GM18870 (cell line): Measurements from ENCODE around the gene TBL1XR1.

Experiments
- ATAC-seq: cut with Tn5 transposase; IDR thresholded peaks from one replicate; pipeline ENCODE4 v1.9.1; 2021; ENCODE audit warnings: moderate library complexity; ENCODE audit not compliant: unreplicated experiment

The TBL1XR1 gene

DNA sequence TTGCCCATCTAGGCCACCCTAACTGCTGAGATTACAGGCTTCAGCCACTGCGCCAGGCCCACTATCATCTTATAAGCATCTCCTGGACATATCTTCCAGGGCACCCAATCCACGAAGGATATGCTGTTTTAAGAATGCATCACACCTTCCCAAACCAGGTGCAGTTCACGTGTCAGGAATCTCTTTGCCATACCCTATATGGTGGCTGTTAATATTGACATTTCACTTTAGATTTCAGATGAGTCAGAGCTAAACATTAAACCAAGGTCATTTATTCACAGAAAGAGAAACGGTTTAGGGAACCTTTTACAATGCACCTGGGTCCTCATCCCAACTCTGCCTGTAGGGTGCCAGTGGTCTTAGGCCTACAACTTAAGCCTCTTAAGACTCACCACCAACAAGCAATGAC lies 85.7 kb downstream of the TBL1XR1 start:
- ATAC-seq, result no peak

DNA sequence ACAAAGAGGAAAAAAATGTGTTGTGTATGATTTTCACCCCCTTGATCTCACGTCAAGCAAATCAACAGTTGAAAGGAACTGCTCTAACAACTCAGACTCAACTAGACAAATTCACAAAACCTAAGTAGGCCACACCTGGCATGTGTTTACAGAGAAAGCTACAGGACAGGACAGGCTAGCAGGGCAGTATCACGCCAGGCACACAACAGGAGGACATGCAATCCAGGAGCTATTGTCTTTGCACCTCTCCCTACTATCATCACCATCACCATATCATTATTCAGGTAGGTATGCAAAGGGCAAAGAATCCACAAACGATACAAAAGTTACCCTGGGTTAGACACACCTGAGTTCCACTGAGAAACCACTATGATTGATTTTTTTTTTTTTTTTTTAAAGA lies 86.4 kb downstream of the TBL1XR1 start:
- ATAC-seq, result no peak

DNA sequence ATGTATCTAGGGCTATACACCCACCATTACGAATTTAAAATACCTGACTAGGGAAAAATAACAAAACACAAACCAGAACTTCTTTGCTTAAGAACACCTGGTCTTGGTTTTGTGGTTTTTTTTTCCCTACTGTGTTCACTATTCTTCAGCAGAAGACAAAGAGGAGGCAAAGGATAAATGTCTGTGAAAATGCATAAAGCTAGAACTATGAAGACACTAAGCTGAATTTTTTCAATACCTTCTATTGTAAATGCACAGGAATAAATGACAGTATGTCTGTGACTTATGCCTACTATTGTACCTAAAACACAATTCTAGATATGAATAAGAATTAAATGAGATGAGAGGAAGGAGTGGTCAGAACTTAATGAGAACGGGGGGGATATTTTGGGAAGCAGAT lies 86.9 kb downstream of the TBL1XR1 start:
- ATAC-seq, result no peak

DNA sequence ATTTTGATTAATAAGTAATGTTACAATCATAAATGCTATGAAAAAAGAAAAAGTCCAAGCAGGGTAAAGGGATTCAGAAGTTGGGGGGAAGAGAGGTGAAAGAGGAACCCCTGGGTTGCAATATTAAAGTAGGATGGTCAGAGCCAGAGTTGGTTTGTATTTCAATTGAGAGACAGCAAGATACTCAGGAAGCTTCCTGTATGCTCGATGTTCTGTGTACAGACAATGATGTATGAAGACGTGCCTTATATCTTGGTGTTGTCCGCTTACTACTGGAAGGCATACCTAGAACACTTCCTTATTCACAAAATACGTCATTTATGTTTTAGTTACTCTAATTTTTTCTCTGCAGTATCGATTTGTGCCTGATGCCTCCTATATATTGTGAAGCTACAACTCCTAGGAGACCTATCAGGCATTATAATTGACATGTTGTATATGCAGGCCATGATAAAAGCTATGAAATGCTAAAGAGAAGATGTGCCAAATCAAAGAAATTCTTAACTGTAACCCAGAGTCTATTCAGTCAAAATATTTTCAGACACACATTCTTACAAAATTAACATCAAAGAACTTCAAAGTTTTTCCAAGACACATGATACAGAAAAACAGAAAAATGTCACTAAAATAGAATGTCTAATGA lies 87.5 kb downstream of the TBL1XR1 start:
- ATAC-seq, result no peak

DNA sequence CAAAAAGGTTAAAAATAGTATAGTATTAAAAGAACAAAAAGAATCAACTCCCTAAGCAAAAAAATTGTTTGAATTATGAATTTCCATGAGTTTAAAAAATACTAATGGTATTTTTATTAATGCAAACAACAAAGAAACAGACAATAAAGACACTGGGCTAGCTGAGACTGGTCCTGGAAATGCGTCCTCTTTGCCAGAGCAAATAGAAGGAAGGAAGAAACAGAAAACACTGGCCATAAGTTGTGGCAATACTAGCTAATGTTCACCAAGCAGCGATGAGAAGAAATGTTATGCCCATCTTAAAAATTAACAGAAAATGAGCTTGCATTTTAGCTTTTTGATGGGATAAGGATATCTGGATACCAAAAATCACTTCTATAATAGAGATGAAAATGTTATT lies 88.6 kb downstream of the TBL1XR1 start:
- ATAC-seq, result no peak

DNA sequence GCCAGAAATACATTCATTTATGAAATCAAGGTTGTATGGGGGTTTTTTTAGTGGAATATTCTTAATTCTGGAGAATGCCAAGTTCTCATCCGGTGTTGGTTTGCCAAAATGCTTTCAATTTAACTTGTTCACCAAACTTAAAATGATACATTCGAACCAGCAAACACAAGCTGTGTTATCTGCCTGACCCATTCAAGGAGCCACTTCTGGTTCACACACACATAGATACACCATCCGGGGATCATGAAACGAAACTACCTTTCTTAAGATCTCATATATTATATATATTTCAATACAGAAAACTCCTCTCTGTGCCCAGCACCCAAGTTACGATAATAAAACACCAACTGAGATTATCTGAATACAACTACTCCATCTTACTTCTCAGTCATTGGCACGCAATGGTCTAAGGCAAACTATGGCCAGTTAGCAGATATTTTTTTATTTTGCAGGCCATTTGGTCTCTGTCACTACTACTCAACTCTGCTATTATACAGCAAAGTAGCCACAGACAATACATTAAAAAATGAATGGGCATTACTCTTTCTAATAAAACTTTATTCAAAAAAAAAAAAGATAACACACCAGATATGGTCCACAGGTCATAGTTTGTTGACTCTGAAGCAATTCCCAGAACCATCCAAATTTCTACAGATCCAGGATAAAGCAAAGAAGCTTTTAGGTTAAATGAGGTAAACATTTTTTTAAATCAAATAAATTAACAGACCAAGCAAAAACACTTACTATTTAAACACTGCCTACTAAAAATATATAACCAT lies 89.6 kb downstream of the TBL1XR1 start:
- ATAC-seq, result no peak

DNA sequence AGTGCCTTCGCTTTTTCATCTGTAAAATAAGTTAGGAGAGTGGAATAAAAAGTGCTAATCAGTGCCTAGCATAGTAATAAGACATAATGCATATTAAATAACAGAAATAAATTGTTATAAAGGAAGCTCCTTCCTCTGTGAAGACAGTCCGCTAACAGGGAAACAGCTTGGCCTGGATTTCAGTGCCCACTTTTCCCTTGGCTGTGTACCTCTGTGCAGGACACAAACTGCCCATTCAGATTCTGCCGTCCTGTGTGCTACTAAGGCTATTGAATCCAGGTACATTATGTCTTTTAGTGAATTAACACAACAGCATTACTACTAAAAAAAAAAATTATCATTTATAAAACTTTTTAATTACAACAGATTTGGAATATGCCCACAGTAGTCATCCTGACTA lies 90.7 kb downstream of the TBL1XR1 start:
- no peak for ATAC-seq

DNA sequence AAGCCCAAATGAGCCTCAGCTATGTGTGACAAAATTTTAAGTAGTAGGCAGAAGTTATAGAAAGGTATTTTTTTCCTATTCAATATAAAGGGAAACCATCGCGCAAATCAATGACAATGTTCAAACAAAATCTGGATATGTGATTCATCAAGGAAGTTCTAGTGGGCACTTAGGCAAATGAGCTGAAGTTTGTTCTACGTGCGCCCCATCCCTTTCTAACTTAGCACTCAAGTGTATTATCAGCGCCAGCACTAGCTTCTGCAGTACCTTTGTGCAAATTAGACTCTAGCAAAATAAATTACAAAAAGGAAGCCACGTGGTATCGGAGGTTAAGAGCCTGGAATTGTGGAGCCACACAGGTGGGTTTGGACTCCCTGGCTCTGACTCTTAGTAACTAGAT lies 91.1 kb downstream of the TBL1XR1 start:
- no peak for ATAC-seq

DNA sequence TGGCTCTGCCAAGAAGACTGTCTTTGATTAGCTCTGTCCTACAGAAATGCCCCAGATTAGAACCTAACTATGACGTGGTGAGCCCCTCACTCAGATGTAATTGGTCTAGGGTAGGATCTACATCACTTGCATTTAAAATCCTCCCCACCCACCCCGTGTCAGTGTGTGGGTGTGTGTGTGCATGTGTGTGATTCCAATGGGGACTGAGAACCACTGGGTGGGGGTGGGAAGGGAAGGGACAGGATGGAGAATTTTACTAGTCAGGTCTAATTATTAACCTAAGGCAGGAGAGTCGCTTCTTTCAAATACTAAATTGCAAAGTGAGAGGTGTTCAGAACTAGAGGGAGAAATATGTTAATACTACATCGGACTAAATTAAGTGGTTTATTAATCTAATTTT lies 91.7 kb downstream of the TBL1XR1 start:
- no peak for ATAC-seq

DNA sequence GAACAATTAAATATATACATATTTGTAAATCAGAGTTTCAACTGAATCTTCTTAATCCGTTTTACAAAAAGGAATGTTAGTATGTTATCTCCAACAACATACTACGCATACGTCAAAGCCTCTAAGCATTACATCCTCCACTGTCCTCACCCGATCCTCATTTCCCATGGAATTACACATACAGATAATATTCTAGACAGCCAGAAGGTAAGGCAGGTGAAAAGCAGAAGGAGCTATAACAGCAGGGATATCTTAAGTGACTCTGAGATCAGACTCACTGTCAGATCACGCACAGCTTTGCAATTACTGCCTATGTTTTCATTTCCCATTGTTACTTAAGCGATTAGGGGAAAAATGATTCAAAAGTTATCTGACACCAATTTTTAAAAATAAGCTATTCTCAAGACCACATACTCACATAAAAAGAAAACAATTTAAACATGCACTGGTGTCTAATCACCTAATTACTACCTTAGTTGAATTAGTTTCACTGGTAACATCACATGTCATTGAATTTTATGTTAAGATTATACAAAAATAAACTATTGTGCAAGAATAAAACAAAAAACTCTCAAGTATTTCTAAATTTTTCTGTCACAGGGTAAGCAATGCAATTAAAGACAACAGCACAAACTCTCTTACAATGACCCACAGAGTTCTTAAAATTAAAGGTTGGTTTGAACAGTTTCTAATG lies 92.8 kb downstream of the TBL1XR1 start:
- no peak for ATAC-seq

DNA sequence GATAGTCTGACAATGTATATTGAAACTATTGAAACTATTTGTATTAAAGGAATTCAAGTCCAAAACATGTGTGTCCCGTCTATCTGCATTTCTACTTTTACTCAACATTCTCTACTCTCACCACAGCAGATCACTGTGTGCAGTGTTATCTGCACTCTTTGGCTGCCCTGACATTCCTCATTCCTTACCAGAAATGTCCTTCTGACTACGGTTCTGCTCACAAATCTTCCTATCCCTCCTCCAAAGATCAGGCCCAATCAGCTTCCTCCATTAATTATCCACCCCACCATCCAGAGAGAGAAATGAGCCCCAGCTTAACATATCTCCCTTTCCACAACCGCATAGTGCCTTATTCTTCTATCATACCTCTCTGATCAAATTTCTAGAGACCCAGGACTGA lies 94.7 kb downstream of the TBL1XR1 start:
- ATAC-seq, result no peak

DNA sequence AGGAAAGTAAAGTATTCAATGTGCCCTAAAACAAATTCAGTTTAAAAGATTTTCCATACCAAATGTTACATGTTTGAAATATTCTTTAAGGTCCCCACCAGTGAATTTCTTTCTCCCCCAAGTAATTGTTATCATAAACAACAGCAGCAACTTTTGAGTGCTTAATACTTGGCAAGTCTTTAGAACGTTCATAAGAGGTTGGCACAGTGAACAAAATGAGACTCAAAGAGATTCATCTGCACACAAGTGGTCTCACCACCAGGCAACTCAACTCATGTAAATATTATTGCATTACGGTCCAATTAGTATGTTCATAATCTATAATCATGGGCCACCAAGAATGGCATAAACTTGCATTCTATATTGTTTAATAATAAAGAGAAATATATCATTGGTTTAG lies 98.7 kb downstream of the TBL1XR1 start:
- ATAC-seq, result no peak

DNA sequence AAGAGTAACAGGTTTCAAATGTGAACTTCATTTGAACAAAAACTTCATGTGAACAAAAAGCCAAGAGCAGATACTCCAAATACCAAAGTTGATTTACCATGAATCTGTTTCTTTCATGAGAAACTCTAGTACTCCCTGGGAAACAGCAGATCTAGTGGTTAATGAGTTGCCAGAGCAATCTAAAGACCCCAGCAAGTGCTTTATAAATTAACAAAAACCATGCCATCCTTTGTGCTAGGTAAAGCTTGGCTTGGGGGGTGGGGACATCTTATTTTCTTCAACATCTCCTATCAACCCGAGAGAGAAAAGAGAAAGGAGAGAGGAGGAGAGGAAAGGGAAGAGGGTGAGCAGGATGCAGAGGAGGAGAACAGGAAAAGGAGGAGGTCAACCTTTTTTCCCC lies 100.7 kb downstream of the TBL1XR1 start:
- ATAC-seq, result no peak

DNA sequence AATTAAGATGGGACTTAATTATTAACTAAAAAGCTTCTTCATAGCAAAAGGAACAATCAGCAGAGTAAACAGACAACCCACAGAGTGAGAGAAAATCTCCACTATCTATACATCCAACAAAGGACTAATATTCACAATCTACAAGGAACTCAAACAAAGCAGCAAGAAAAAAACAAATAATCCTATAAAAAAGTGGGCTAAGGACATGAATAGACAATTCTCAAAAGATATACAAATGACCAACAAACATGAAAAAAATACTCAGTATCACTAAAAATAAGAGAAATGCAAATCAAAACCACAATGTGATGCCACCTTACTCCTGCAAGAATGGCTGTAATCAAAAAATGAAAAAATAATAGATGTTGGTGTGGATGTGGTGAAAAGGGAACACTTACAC lies 103.3 kb downstream of the TBL1XR1 start:
- no peak for ATAC-seq

DNA sequence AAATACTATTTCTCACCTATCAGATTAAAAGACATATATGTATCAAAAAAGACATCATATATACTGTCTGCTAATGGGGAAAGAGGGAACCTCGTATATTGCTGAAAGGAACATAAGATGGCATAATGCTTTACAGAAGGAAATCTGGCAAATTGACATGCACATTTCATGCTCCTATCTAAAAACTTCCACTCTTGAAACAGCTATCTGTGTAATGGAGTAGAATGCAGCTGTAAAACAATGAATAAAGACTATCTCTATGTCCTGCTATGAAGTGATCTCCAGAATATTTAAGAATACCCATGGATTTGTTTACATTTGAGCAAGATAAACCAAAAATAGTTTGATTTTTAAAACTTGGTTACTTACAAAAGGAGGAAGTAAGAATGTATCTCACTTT lies 107.4 kb downstream of the TBL1XR1 start:
- no peak for ATAC-seq

DNA sequence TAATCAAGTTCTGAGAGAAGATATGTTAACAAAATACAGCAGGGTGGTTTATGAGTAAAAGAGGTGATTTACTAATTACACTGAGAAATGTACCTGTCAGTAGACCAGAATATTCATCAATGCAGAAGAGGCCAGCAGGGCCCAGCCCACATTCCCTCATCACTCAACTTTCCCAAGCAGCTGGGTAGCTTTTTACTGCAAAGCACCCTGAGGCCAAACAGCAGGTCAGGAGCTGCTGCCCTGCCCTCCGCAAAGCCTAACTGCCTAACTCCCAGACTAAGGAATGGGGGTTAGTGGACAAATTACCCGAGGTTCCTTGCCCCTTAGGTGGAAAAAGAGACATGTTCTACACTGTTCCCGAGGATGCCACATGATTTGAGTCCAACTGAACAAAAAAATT lies 108.2 kb downstream of the TBL1XR1 start:
- ATAC-seq, result no peak

DNA sequence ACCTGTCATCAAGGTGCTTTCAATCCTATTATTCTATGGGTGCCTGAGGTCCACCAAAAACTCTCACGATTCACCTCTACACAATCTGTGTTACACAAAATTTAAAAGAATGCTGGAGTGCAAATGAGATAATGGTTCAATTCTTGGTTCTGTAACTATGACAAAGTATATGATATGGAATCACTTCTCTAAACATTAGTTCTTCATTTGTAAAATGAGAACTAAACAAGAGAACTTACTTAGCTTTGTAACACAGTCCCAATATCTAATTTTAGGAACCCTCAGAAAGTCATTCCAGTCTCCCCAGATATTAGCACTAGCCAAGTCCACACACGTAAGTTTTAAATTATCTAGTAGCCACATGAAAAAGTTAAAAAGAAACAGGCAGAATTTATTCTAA lies 111.5 kb downstream of the TBL1XR1 start:
- no peak for ATAC-seq

DNA sequence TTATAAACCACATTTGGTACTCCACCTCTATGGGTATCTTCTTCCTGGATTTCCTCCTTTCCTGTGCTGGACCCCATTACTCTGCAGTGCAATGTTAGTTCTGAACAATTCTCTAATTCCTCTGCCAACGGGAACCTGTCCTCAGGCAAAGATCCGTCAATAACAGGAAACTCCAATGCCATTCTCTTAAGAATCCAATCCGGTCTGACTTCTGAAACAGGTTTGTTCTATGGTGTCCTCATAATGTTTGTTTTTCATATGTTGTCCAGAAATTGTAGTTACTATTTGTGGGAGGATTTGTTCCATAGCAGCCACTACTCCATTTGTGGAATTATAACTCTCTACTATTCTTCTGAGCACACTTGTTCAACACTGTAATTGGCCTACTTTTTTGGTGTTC lies 112.7 kb downstream of the TBL1XR1 start:
- no peak for ATAC-seq

DNA sequence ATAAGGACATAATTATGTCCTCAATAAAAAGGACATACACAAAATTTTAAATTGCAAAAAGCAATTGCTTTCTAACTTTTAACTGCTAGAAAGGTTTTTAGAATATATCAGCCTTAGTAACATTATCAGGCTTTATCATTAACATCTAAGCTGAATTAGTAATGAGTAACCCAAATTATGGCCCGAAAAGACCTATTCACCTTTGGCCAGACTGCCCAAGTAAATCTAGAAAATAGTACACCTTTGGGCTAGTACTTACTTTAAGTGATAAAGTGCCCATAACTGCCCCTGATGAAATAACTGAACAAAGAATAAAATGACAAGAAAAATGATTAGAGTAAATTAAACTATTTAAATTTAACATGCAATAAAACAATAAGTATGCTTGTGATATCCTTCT lies 117.2 kb downstream of the TBL1XR1 start:
- ATAC-seq, result no peak

DNA sequence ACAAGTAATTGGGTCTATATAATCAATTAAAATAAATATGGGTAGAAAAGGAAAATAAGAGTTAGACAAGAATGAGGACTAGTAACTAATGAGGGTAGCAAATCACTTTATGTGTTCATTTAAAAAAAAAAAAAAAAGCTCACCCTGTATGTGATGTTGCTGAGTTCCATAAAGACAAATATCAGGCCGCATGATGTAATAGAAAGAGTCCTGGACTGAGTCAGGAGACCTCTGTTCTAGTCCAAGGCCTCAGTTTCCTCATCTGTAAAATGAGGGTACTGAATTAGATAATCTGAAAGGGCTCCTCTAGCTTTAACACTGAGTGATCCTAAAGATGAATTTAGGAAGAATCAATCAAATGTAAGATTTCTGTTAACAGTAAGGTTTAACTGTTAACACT lies 117.6 kb downstream of the TBL1XR1 start:
- ATAC-seq, result no peak

DNA sequence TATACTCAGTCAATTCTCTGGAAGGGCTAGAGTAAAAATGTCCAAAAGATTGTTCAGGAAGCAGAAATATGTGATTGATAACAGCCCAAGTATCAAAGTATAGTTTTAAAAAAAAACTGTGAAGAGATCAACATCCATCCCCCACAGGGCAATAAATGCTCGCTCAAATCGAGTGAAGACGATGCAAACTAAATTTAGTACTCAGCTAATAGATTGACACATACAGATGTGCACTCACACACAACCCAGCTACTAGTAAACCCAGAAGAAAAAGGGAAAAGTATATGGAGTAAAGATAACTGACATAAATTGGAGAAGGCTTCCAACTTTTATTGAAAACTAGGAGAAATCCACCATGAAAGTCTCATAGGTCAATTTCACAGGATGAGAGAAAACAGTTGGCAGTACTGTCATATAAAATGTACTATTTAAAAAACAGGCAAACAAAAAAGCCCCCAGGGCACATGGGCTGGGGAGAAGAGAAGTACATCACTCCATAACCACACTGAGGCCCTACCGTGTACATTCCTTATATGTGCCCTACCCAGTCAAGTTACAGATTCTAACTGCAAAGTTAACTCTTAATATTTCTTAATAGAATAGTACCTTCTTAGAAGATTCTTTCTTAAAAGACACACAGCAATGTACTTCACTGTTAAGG lies 125.7 kb downstream of the TBL1XR1 start:
- ATAC-seq, result no peak
